GM12875 (cell line): ENCODE measurements around the gene ARSB.

ENCODE experiments used
- H3K4me3 ChIP-seq: one replicate; pipeline ENCODE4 v1.5.1; 2011; ENCODE audit warnings: low read depth, low read length, control low read depth
- TF ChIP-seq, protein P1 (sequence below): IDR thresholded peaks from 2 replicates; pipeline ENCODE4 v1.5.1; 2011; ENCODE audit warnings: low read depth, mild to moderate bottlenecking, control low read depth, inconsistent platforms, low read length, moderate library complexity, borderline replicate concordance; ENCODE audit not compliant: insufficient read depth

The ARSB gene

GRCh38 chr5:78972654-78973428 lies 12.3 kb downstream of the ARSB start:
- no peak overlapping the region for H3K4me3 ChIP-seq
- TF ChIP-seq, protein P1, sequence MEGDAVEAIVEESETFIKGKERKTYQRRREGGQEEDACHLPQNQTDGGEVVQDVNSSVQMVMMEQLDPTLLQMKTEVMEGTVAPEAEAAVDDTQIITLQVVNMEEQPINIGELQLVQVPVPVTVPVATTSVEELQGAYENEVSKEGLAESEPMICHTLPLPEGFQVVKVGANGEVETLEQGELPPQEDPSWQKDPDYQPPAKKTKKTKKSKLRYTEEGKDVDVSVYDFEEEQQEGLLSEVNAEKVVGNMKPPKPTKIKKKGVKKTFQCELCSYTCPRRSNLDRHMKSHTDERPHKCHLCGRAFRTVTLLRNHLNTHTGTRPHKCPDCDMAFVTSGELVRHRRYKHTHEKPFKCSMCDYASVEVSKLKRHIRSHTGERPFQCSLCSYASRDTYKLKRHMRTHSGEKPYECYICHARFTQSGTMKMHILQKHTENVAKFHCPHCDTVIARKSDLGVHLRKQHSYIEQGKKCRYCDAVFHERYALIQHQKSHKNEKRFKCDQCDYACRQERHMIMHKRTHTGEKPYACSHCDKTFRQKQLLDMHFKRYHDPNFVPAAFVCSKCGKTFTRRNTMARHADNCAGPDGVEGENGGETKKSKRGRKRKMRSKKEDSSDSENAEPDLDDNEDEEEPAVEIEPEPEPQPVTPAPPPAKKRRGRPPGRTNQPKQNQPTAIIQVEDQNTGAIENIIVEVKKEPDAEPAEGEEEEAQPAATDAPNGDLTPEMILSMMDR: no peak

- TF ChIP-seq, protein P1: no peak
- no peak overlapping the region for H3K4me3 ChIP-seq
Measured at GRCh38 chr5:78971998-78972397, 13.1 kb downstream of the ARSB start.

GRCh38 chr5:78968781-78969180 lies 16.3 kb downstream of the ARSB start:
- H3K4me3 ChIP-seq: no peak overlapping the region

GRCh38 chr5:78964889-78965288 lies 20.2 kb downstream of the ARSB start:
- TF ChIP-seq, protein P1: no peak; the same call in 1 of the 2 replicates
- H3K4me3 ChIP-seq: no peak overlapping the region

More at GRCh38 chr5:78968781-78969180, 16.3 kb downstream of the ARSB start:
- TF ChIP-seq, protein P1: no peak

- H3K4me3 ChIP-seq: no peak overlapping the region
- TF ChIP-seq, protein P1: no peak
Measured at GRCh38 chr5:78961743-78962142, 23.4 kb downstream of the ARSB start.

DNA sequence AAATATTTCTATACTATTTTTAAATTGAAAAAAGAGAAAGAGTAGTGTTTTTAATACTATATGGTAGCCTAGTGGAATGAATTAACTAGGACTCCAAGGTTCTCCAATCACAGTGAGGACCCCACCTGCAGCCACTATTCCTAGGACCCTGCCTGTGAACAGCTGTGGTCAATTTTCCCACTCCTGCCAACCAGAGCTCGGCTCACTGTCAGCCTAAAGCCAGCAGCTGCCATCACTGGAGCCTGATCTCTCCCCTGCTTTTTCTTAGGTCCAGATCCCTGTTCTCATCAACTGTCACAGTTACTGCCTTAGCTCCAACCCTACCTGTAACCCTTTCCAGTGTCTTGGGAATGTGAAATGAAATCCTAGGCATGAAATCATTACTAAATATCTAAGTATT lies 25.3 kb downstream of the ARSB start:
- TF ChIP-seq, protein P1: no peak
- no peak overlapping the region for H3K4me3 ChIP-seq

- TF ChIP-seq, protein P1: no peak
- no peak overlapping the region for H3K4me3 ChIP-seq
Measured at GRCh38 chr5:78958672-78959445, 26.3 kb downstream of the ARSB start.
